HepG2 (cell line): ENCODE measurements around the gene EVA1C. TPM values are rescaled to one million over a fixed set of nuclear protein-coding genes. Genes with fewer than 3 reads are reported as not detected.
"Not testable (repeated sequence)": the region's sequence is repeated elsewhere in the genome, so short reads cannot be mapped to it uniquely, and the experiment has no call there.

Experiments used
- ATAC-seq: fragments of 200-7000 bp; cut with Tn5 transposase; 3 replicates; pipeline ENCODE4 v1.9.1; 2020; ENCODE audit warnings: mild to moderate bottlenecking, moderate library complexity
- BruUV-seq: library from RNA; stranded (reverse); fragments of 400-500 nt; replicated peaks from 2 replicates; lab custom pipeline; 2021; lab: Mats Ljungman, UMichigan
- CTCF ChIA-PET: fragments of 300-600 bp; formaldehyde crosslinking; extraction: SDS; loops from one replicate; lab custom pipeline; 2021; ENCODE audit warnings: low total read pairs, inconsistent platforms, low intra/inter-chr PET ratio; lab: Yijun Ruan, JAX
- POLR2A ChIA-PET: fragments of 350-600 bp; sonication (Branson Sonifier 250); formaldehyde crosslinking; loops from one replicate; lab custom pipeline; 2020; ENCODE audit warnings: antibody characterized with exemption, inconsistent platforms; lab: Yijun Ruan, JAX
- DNase-seq: peaks from one replicate; pipeline ENCODE4 v3.0.0-alpha.2; 2015; ENCODE audit warnings: low spot score
- FAIRE-seq: peaks from 3 replicates; lab custom pipeline; 2011; peaks lifted over from hg19 to GRCh38; lab: Jason Lieb, UNC
- H2AFZ ChIP-seq: one replicate; pipeline ENCODE4 v1.6.1; 2011; ENCODE audit warnings: low read length, inconsistent platforms
- H3K27ac ChIP-seq: fragments of 300-600 bp; 3 replicates; pipeline ENCODE4 v1.8.0; 2011; ENCODE audit warnings: mixed run types, mild to moderate bottlenecking, mixed read lengths, low read length, inconsistent platforms; ENCODE audit not compliant: insufficient read depth; ENCODE audit errors: extremely low read length
- H3K27me3 ChIP-seq, 2 experiments: fragments of 200-600 bp in 1 of 2; 2 replicates in 1 of 2; 3 replicates in 1 of 2; pipeline versions ENCODE4 v1.6.0 to v1.8.0; 2011; ENCODE audit warnings: low read length in 2 of 2, mild to moderate bottlenecking in 2 of 2, moderate library complexity in 2 of 2, inconsistent platforms in 1 of 2; ENCODE audit not compliant: insufficient read depth in 2 of 2, control insufficient read depth in 1 of 2
- H3K36me3 ChIP-seq, 2 experiments: fragments of 200-600 bp in 1 of 2; replicated peaks in 1 of 2; 2 replicates in 1 of 2; 3 replicates in 1 of 2; pipeline versions ENCODE4 v1.5.1 to v1.8.0; 2011; ENCODE audit warnings: low read length in 2 of 2, inconsistent platforms in 1 of 2; ENCODE audit not compliant: insufficient read depth in 2 of 2, control insufficient read depth in 1 of 2
- H3K4me1 ChIP-seq: 2 replicates; pipeline ENCODE4 v1.5.1; 2012; ENCODE audit warnings: low read length, inconsistent platforms; ENCODE audit not compliant: insufficient read depth
- H3K4me2 ChIP-seq: 2 replicates; pipeline ENCODE4 v1.6.0; 2011; ENCODE audit warnings: low read depth, low read length, inconsistent platforms
- H3K4me3 ChIP-seq, 3 experiments: fragments of 200-600 bp in 1 of 3; sonication (generic), shearing (Covaris generic) in 1 of 3; replicated peaks in 1 of 3; 2 replicates each; pipeline ENCODE4 v1.5.1; 2011 to 2016; ENCODE audit warnings: low read length in 3 of 3, inconsistent platforms in 2 of 3, low read depth in 2 of 3, mild to moderate bottlenecking in 2 of 3, control low read depth in 1 of 3, mixed read lengths in 1 of 3; ENCODE audit not compliant: insufficient read depth in 1 of 3
- H3K79me2 ChIP-seq: one replicate; pipeline ENCODE4 v1.6.1; 2011; ENCODE audit warnings: low read length, inconsistent platforms; ENCODE audit not compliant: insufficient read depth
- H3K9ac ChIP-seq: 2 replicates; pipeline ENCODE4 v1.6.0; 2011; ENCODE audit warnings: mild to moderate bottlenecking, low read depth, low read length, inconsistent platforms; ENCODE audit not compliant: insufficient read depth
- H3K9me3 ChIP-seq: 2 replicates; pipeline ENCODE4 v1.5.1; 2012; ENCODE audit warnings: mild to moderate bottlenecking, low read length
- H4K20me1 ChIP-seq: 2 replicates; pipeline ENCODE4 v1.6.0; 2011; ENCODE audit warnings: inconsistent platforms, mild to moderate bottlenecking, low read length, moderate library complexity; ENCODE audit not compliant: insufficient read depth
- MIER3 ChIP-seq: IDR thresholded peaks from 2 replicates; pipeline ENCODE4 v1.6.1; 2016; ENCODE audit warnings: missing compliant biosample characterization, borderline replicate concordance
- POLR2AphosphoS5 ChIP-seq: IDR thresholded peaks from 2 replicates; pipeline ENCODE4 v1.6.1; 2012; ENCODE audit warnings: low read depth, low read length
- SALL2 ChIP-seq: sonication (generic); formaldehyde crosslinking; IDR thresholded peaks from 2 replicates; pipeline ENCODE4 v1.8.1; 2023; ENCODE audit warnings: mild to moderate bottlenecking, missing genetic modification reagents, inconsistent platforms
- ZNF256 ChIP-seq: sonication (generic); formaldehyde crosslinking; conservative IDR thresholded peaks from 2 replicates; pipeline ENCODE4 v1.4.0; 2020; ENCODE audit warnings: missing genetic modification reagents
- ZNF354B ChIP-seq: sonication (generic); formaldehyde crosslinking; IDR thresholded peaks from 2 replicates; pipeline ENCODE4 v1.8.0; 2022; ENCODE audit warnings: mild to moderate bottlenecking, missing genetic modification reagents
- ZNF550 ChIP-seq: sonication (generic); formaldehyde crosslinking; IDR thresholded peaks from 2 replicates; pipeline ENCODE4 v1.4.0; 2020; ENCODE audit warnings: mild to moderate bottlenecking, missing genetic modification reagents, borderline replicate concordance
- ZNF720 ChIP-seq: sonication (generic); formaldehyde crosslinking; IDR thresholded peaks from 2 replicates; pipeline ENCODE4 v1.4.0; 2020; ENCODE audit warnings: missing genetic modification reagents
- WGBS: methylation state at CpG from one replicate; pipeline ENCODE4 v1.1.6; 2017; ENCODE audit warnings: low lambda C conversion rate; 5-methylcytosine and 5-hydroxymethylcytosine counted together
- in situ Hi-C: cut with HindIII; loops from 2 replicates; pipeline ENCODE4 v1.10.0; 2017; ENCODE audit warnings: low pct_unique_long_range_greater_than_20kb; ENCODE audit not compliant: extremely low pct_ligation_motif_present
- intact Hi-C: fragments of 100-400 bp; cut with micrococcal nuclease; formaldehyde crosslinking; loops from one replicate; pipeline ENCODE4 v1.10.0; 2022; ENCODE audit not compliant: unreplicated experiment
- polyA plus RNA-seq, 8 experiments: library from polyadenylated mRNA; depleted of rRNA in 3 of 8; stranded (reverse) in 7 of 8; unstranded in 1 of 8; fragments of >200 nt; fragmentation: Illumina TruSeq in 4 of 8; extraction: Trizol in 4 of 8; gene quantifications; 2 replicates each; pipeline versions ENCODE4 v1.2.1 to v1.2.3, GENCODE V29; 2011 to 2016; ENCODE audit warnings: low read depth in 4 of 8, missing spikeins in 1 of 8, mixed read lengths in 1 of 8; ENCODE audit not compliant: insufficient read depth in 1 of 8
- total RNA-seq, 5 experiments: library from RNA; depleted of rRNA; stranded (reverse); fragments of >200 nt; fragmentation: Illumina TruSeq; extraction: Trizol; gene quantifications; 2 replicates each; pipeline ENCODE4 v1.2.3, GENCODE V29; 2016; ENCODE audit warnings: low read depth in 1 of 5
- TF ChIP-seq, protein P1 (sequence below): sonication (generic); formaldehyde crosslinking; IDR thresholded peaks from 2 replicates; pipeline ENCODE4 v1.8.1; 2022; ENCODE audit warnings: mild to moderate bottlenecking, missing genetic modification reagents
- TF ChIP-seq, protein P2 (sequence below): sonication (generic); formaldehyde crosslinking; IDR thresholded peaks from 2 replicates; pipeline ENCODE4 v1.5.0; 2020; ENCODE audit warnings: missing genetic modification reagents

Gene EVA1C
- total and polyA plus RNA-seq, 2 of the 13 experiments (the other 11 are each of a cell fraction or from before 2014, with no cell fraction given), result 0.29 to 0.34 TPM

- ChIA-PET POLR2A (no interaction called here), CTCF (no interaction called here)
- no TSS peak for BruUV-seq
- Histone ChIP-seq H2AFZ (no peak overlapping the region), H3K9ac (no peak overlapping the region), H3K27ac (no peak overlapping the region), H3K4me1 (peaks cover 28% of the 10 kb centered on the region), H4K20me1 (no peaks in the 10 kb centered on the region), H3K4me2 (no peak overlapping the region), H3K36me3 (no peaks in the 10 kb centered on the region), H3K4me3 (no peak overlapping the region), H3K27me3 (no peaks in the 10 kb centered on the region), H3K79me2 (no peaks in the 10 kb centered on the region), H3K9me3 (no peaks in the 10 kb centered on the region)
- no peak for ATAC-seq
- TF ChIP-seq, protein P1, sequence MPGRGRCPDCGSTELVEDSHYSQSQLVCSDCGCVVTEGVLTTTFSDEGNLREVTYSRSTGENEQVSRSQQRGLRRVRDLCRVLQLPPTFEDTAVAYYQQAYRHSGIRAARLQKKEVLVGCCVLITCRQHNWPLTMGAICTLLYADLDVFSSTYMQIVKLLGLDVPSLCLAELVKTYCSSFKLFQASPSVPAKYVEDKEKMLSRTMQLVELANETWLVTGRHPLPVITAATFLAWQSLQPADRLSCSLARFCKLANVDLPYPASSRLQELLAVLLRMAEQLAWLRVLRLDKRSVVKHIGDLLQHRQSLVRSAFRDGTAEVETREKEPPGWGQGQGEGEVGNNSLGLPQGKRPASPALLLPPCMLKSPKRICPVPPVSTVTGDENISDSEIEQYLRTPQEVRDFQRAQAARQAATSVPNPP (CRISPR knock-in tag), result no peak
- intact Hi-C loops, result no loop called here
- 83% methylated on average over 11 of the region's 11 CpGs for WGBS
- FAIRE-seq, result no peak
- DNase-seq, result no peak
- in situ Hi-C loops, result no loop called here
These were observed 125.8 kb downstream of the EVA1C start for GRCh38 chr21:32538147-32538792.

DNA sequence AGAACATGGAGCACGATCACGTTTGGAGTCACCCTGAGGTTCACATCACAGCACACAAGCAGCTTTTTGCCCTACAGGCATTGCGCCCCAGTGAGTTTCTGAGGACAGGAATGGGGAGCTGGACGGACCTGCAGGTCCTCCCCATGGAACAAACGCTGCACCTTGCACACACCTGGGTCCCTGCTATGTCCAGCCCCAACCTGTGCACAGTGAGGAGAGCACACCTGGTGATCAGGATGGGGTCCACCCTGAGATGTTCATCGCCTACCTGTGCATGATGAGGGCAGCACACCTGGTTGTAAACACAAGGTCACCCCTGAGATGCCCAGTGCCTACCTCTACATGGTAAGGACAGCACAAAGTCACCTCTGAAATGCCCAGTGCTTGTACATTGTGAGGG lies 126.9 kb downstream of the EVA1C start:
- 67% methylated on average over 3 of the region's 6 CpGs for WGBS
- in situ Hi-C loops, result no loop called here
- no peak for ATAC-seq
- CTCF ChIA-PET, result no interaction called here
- DNase-seq, result no peak
- intact Hi-C loops, result no loop called here
- H3K9me3 ChIP-seq, result no peaks in the 10 kb centered on the region
- H3K27ac ChIP-seq, result no peak overlapping the region
- H3K36me3 ChIP-seq, result no peaks in the 10 kb centered on the region
- no peaks in the 10 kb centered on the region for H4K20me1 ChIP-seq
- TF ChIP-seq MIER3 (no peak), ZNF354B (no peak), SALL2 (CRISPR knock-in tag) (no peak), ZNF720 (no peak), ZNF256 (CRISPR knock-in tag) (no peak), POLR2AphosphoS5 (no peak), ZNF550 (no peak)
- TF ChIP-seq, protein P2, sequence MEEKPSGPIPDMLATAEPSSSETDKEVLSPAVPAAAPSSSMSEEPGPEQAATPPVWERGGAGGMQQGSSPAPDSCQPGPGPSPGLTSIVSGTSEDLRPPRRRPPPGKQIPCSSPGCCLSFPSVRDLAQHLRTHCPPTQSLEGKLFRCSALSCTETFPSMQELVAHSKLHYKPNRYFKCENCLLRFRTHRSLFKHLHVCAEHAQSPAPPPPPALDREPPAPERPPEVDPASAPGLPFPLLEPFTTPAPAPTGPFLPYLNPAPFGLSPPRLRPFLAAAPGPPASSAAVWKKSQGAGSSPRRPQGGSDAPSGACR (CRISPR knock-in tag), result no peak
- no peaks in the 10 kb centered on the region for H3K27me3 ChIP-seq
- BruUV-seq, result no TSS peak
- H2AFZ ChIP-seq, result no peak overlapping the region
- POLR2A ChIA-PET, result no interaction called here
- H3K4me2 ChIP-seq, result no peak overlapping the region
- H3K79me2 ChIP-seq, result no peaks in the 10 kb centered on the region
- no peak for FAIRE-seq
- H3K4me1 ChIP-seq, result peaks cover 26% of the 10 kb centered on the region
- H3K4me3 ChIP-seq, result no peak overlapping the region
- no peak overlapping the region for H3K9ac ChIP-seq

GRCh38 chr21:32543056-32543455 lies 130.6 kb downstream of the EVA1C start:
- H3K27me3 ChIP-seq, H3K4me1 ChIP-seq, H2AFZ ChIP-seq, H3K36me3 ChIP-seq, FAIRE-seq, H3K9me3 ChIP-seq, H3K79me2 ChIP-seq, H3K9ac ChIP-seq, intact Hi-C loops, H3K4me3 ChIP-seq, in situ Hi-C loops, DNase-seq, CTCF ChIA-PET, H3K4me2 ChIP-seq, BruUV-seq, H3K27ac ChIP-seq, POLR2A ChIA-PET, H4K20me1 ChIP-seq, ATAC-seq: not testable (repeated sequence)
- WGBS, result 87% methylated on average over 2 of the region's 2 CpGs
